HepG2 (cell line): ENCODE data around the gene KRTAP1-3.

ENCODE experiments used
- BRCA1 ChIP-seq: sonication (generic); formaldehyde crosslinking; IDR thresholded peaks from 2 replicates; pipeline ENCODE4 v1.4.0; 2020; ENCODE audit warnings: missing genetic modification reagents
- DNMT1 ChIP-seq: sonication (generic); formaldehyde crosslinking; IDR thresholded peaks from 2 replicates; pipeline ENCODE4 v1.5.1; 2020; ENCODE audit warnings: mild to moderate bottlenecking, missing genetic modification reagents
- ETV6 ChIP-seq: sonication (generic); formaldehyde crosslinking; conservative IDR thresholded peaks from 2 replicates; pipeline ENCODE4 v1.4.0; 2020; ENCODE audit warnings: missing genetic modification reagents
- HOXA9 ChIP-seq: sonication (generic); formaldehyde crosslinking; IDR thresholded peaks from 2 replicates; pipeline ENCODE4 v1.8.1; 2022; ENCODE audit warnings: missing genetic modification reagents, mild to moderate bottlenecking, moderate library complexity, borderline replicate concordance
- MTA1 ChIP-seq: sonication (generic); formaldehyde crosslinking; IDR thresholded peaks from 2 replicates; pipeline ENCODE4 v1.4.0; 2020; ENCODE audit warnings: missing genetic modification reagents, mild to moderate bottlenecking, borderline replicate concordance
- PCBP2 ChIP-seq: fragments of 200-400 bp; formaldehyde crosslinking; optimal IDR thresholded peaks from 2 replicates; pipeline ENCODE3; 2018; ENCODE audit warnings: low read length, low read depth; ENCODE audit not compliant: poor library complexity, severe bottlenecking
- POLR2A ChIP-seq, 2 experiments: IDR thresholded peaks; 2 replicates each; pipeline ENCODE4 v1.6.1; 2011; ENCODE audit warnings: low read depth in 2 of 2, low read length in 2 of 2, mild to moderate bottlenecking in 1 of 2, moderate library complexity in 1 of 2; ENCODE audit not compliant: insufficient read depth in 1 of 2
- RBM39 ChIP-seq: fragments of 200-400 bp; formaldehyde crosslinking; IDR thresholded peaks from one replicate; pipeline ENCODE4 v1.6.1; 2018; ENCODE audit warnings: antibody characterized with exemption, mild to moderate bottlenecking, low read depth, low read length; ENCODE audit not compliant: poor library complexity, severe bottlenecking
- RNF2 ChIP-seq: fragments of 450-650 bp; conservative IDR thresholded peaks from 2 replicates; pipeline ENCODE4 v1.6.1; 2016; ENCODE audit warnings: low read depth
- SIX4 ChIP-seq: sonication (generic); formaldehyde crosslinking; IDR thresholded peaks from 2 replicates; pipeline ENCODE4 v1.4.0; 2020; ENCODE audit warnings: missing genetic modification reagents
- TAF1 ChIP-seq: sonication (generic); formaldehyde crosslinking; IDR thresholded peaks from 2 replicates; pipeline ENCODE4 v1.4.0; 2020; ENCODE audit warnings: missing genetic modification reagents
- ZFAT ChIP-seq: sonication (generic); formaldehyde crosslinking; conservative IDR thresholded peaks from 2 replicates; pipeline ENCODE4 v1.8.1; 2023; ENCODE audit warnings: missing genetic modification reagents, inconsistent platforms
- TF ChIP-seq, protein P1 (sequence below): sonication (generic); formaldehyde crosslinking; IDR thresholded peaks from 2 replicates; pipeline ENCODE4 v1.5.0; 2020; ENCODE audit warnings: mild to moderate bottlenecking, missing genetic modification reagents, moderate library complexity
- TF ChIP-seq, protein P2 (sequence below), 2 experiments: fragments of 450-650 bp in 1 of 2; sonication (generic) in 1 of 2; formaldehyde crosslinking in 1 of 2; IDR thresholded peaks; 2 replicates each; pipeline versions ENCODE4 v1.6.1 to v1.8.0; 2016 to 2022; ENCODE audit warnings: antibody characterized with exemption in 1 of 2, mild to moderate bottlenecking in 1 of 2, missing genetic modification reagents in 1 of 2

DNA sequence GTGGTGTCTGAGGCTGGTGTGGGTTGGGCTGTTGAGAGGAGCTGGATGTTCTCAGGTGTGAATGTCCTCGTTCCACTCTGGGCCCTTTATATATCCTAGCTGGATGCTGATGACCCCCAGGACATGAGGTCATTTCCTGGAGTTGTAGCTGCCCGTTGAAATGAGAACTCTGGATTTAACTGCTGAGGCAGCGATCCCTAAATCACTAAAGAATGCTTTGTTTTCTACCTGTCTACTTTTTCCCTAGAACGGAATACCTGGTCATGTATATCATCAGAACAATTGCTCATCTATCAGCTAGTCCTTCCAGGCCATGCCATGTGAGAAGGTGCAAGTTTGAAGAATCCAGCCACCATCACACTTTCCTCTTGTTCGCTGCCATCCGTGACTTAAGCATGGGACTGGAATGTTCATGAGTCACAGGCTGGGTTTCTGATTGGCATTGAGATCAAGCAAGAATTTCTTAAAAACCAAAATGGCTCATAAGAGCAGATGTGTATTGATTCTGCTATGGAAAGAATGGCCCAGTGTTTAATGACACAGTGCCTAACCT is 25.5 kb upstream of the KRTAP1-3 start, which contains the start of gene KRTAP2-3:
- TF ChIP-seq MTA1 (CRISPR knock-in tag) (no peak), DNMT1 (CRISPR knock-in tag) (no peak), ETV6 (CRISPR knock-in tag) (no peak), RNF2 (no peak), SIX4 (no peak), RBM39 (no peak), HOXA9 (CRISPR knock-in tag) (no peak), BRCA1 (CRISPR knock-in tag) (no peak), ZFAT (CRISPR knock-in tag) (no peak), TAF1 (CRISPR knock-in tag) (no peak), POLR2A (IDR thresholded peaks at IDR 0.05; ENCODE audit: insufficient read depth in 1 of 2, low read depth in 2 of 2, low read length in 2 of 2) (no peak), PCBP2 (no peak)
- TF ChIP-seq, protein P1, sequence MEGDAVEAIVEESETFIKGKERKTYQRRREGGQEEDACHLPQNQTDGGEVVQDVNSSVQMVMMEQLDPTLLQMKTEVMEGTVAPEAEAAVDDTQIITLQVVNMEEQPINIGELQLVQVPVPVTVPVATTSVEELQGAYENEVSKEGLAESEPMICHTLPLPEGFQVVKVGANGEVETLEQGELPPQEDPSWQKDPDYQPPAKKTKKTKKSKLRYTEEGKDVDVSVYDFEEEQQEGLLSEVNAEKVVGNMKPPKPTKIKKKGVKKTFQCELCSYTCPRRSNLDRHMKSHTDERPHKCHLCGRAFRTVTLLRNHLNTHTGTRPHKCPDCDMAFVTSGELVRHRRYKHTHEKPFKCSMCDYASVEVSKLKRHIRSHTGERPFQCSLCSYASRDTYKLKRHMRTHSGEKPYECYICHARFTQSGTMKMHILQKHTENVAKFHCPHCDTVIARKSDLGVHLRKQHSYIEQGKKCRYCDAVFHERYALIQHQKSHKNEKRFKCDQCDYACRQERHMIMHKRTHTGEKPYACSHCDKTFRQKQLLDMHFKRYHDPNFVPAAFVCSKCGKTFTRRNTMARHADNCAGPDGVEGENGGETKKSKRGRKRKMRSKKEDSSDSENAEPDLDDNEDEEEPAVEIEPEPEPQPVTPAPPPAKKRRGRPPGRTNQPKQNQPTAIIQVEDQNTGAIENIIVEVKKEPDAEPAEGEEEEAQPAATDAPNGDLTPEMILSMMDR, result no peak
- TF ChIP-seq, protein P2, sequence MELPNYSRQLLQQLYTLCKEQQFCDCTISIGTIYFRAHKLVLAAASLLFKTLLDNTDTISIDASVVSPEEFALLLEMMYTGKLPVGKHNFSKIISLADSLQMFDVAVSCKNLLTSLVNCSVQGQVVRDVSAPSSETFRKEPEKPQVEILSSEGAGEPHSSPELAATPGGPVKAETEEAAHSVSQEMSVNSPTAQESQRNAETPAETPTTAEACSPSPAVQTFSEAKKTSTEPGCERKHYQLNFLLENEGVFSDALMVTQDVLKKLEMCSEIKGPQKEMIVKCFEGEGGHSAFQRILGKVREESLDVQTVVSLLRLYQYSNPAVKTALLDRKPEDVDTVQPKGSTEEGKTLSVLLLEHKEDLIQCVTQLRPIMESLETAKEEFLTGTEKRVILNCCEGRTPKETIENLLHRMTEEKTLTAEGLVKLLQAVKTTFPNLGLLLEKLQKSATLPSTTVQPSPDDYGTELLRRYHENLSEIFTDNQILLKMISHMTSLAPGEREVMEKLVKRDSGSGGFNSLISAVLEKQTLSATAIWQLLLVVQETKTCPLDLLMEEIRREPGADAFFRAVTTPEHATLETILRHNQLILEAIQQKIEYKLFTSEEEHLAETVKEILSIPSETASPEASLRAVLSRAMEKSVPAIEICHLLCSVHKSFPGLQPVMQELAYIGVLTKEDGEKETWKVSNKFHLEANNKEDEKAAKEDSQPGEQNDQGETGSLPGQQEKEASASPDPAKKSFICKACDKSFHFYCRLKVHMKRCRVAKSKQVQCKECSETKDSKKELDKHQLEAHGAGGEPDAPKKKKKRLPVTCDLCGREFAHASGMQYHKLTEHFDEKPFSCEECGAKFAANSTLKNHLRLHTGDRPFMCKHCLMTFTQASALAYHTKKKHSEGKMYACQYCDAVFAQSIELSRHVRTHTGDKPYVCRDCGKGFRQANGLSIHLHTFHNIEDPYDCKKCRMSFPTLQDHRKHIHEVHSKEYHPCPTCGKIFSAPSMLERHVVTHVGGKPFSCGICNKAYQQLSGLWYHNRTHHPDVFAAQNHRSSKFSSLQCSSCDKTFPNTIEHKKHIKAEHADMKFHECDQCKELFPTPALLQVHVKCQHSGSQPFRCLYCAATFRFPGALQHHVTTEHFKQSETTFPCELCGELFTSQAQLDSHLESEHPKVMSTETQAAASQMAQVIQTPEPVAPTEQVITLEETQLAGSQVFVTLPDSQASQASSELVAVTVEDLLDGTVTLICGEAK (IDR thresholded peaks at IDR 0.05), result no peak
- TF ChIP-seq, protein P2 (CRISPR knock-in tag; IDR thresholded peaks at IDR 0.05), result no peak
